Left forelimb (tissue), 1 donor: ENCODE results near the gene COL4A3.
"Not testable (repeated sequence)": the region's sequence is repeated elsewhere in the genome, so short reads cannot be mapped to it uniquely, and the experiment has no call there.

ENCODE experiments used
- DNase-seq: peaks from one replicate; pipeline ENCODE4 v3.0.0-alpha.2; 2018; ENCODE audit warnings: low spot score

The COL4A3 gene

GRCh38 chr2:227160164-227160563 lies 4.3 kb upstream of the COL4A3 start:
- DNase-seq: no peak

- DNase-seq: no peak
Observed at GRCh38 chr2:227161947-227162346, 2.5 kb upstream of the COL4A3 start.

- DNase-seq: no peak
Observed at GRCh38 chr2:227163485-227163997, 883 bp upstream of the COL4A3 start.

- DNase-seq: no peak
Observed at GRCh38 chr2:227164763-227165291, 403 bp downstream of the COL4A3 start.

- DNase-seq: not testable (repeated sequence)
Observed at GRCh38 chr2:227171779-227172178, 7.4 kb downstream of the COL4A3 start.

- DNase-seq: no peak
Observed at GRCh38 chr2:227177592-227178336, 13.3 kb downstream of the COL4A3 start.

GRCh38 chr2:227179988-227180685 lies 15.7 kb downstream of the COL4A3 start:
- no peak for DNase-seq

- DNase-seq: no peak
Observed at GRCh38 chr2:227180770-227181169, 16.3 kb downstream of the COL4A3 start.

GRCh38 chr2:227182765-227183164 lies 18.3 kb downstream of the COL4A3 start:
- no peak for DNase-seq

GRCh38 chr2:227183657-227184367 lies 19.4 kb downstream of the COL4A3 start:
- DNase-seq: no peak

- no peak for DNase-seq
Observed at GRCh38 chr2:227185615-227186232, 21.3 kb downstream of the COL4A3 start.

- no peak for DNase-seq
Observed at GRCh38 chr2:227186751-227187150, 22.3 kb downstream of the COL4A3 start.

GRCh38 chr2:227188292-227188691 lies 23.9 kb downstream of the COL4A3 start:
- no peak for DNase-seq

GRCh38 chr2:227191367-227191766 lies 26.9 kb downstream of the COL4A3 start:
- no peak for DNase-seq

GRCh38 chr2:227192491-227192890 lies 28.1 kb downstream of the COL4A3 start:
- no peak for DNase-seq

GRCh38 chr2:227194219-227194618 lies 29.8 kb downstream of the COL4A3 start:
- DNase-seq: no peak

- DNase-seq: no peak
Observed at GRCh38 chr2:227198866-227199265, 34.4 kb downstream of the COL4A3 start.

- DNase-seq: no peak
Observed at GRCh38 chr2:227201771-227202170, 37.3 kb downstream of the COL4A3 start.

GRCh38 chr2:227204452-227204851 lies 40.0 kb downstream of the COL4A3 start:
- no peak for DNase-seq

- DNase-seq: no peak
Observed at GRCh38 chr2:227205701-227206100, 41.3 kb downstream of the COL4A3 start.

GRCh38 chr2:227206406-227206805 lies 42.0 kb downstream of the COL4A3 start:
- DNase-seq: no peak

GRCh38 chr2:227207573-227207972 lies 43.1 kb downstream of the COL4A3 start:
- no peak for DNase-seq
